ENCODE data around the gene SEMA3B.

SEMA3B gene

GRCh38 chr3:50292159-50293078 is 23.5 kb downstream of the SEMA3B start, which contains the start of gene IFRD2:
TSS of gene IFRD2 (minus strand) at chr3:50292429. CDS start at chr3:50292274, 155 bp downstream.
- in situ Hi-C loops (cut with MboI; ENCODE audit: low sequenced_read_pairs), result no loop called here

- in situ Hi-C loops (cut with MboI; ENCODE audit: low sequenced_read_pairs), result no loop called here
Measured at GRCh38 chr3:50293079-50293801, 24.3 kb downstream of the SEMA3B start.

GRCh38 chr3:50294089-50294488 is 25.1 kb downstream of the SEMA3B start:
- in situ Hi-C loops (cut with MboI; ENCODE audit: low sequenced_read_pairs), result no loop called here

- in situ Hi-C loops (cut with MboI; ENCODE audit: low sequenced_read_pairs), result no loop called here
Measured at GRCh38 chr3:50294492-50295403, 25.8 kb downstream of the SEMA3B start.

- in situ Hi-C loops (cut with MboI; ENCODE audit: low sequenced_read_pairs), result no loop called here
Measured at GRCh38 chr3:50295553-50296431, 26.8 kb downstream of the SEMA3B start.

- in situ Hi-C loops (cut with MboI; ENCODE audit: low sequenced_read_pairs), result no loop called here
Measured at GRCh38 chr3:50296721-50297383, 27.9 kb downstream of the SEMA3B start.

GRCh38 chr3:50297384-50297775 is 28.4 kb downstream of the SEMA3B start:
- in situ Hi-C loops (cut with MboI; ENCODE audit: low sequenced_read_pairs), result no loop called here

GRCh38 chr3:50297896-50298725 is 29.2 kb downstream of the SEMA3B start:
- in situ Hi-C loops (cut with MboI; ENCODE audit: low sequenced_read_pairs), result no loop called here

GRCh38 chr3:50298836-50299637 is 30.1 kb downstream of the SEMA3B start, which contains the start of the genes HYAL3 and NAA80:
TSS of gene HYAL3 (minus strand) at chr3:50299405. CDS start at chr3:50295602, 3,803 bp downstream.
TSS of gene NAA80 (minus strand) at chr3:50299405. CDS start at chr3:50297463, 1,942 bp downstream.
- in situ Hi-C loops (cut with MboI; ENCODE audit: low sequenced_read_pairs), result no loop called here

GRCh38 chr3:50299638-50299928 is 30.6 kb downstream of the SEMA3B start:
- in situ Hi-C loops (cut with MboI; ENCODE audit: low sequenced_read_pairs), result no loop called here

GRCh38 chr3:50299929-50300680 is 31.2 kb downstream of the SEMA3B start:
- in situ Hi-C loops (cut with MboI; ENCODE audit: low sequenced_read_pairs), result no loop called here

- in situ Hi-C loops (cut with MboI; ENCODE audit: low sequenced_read_pairs), result no loop called here
Measured at GRCh38 chr3:50300681-50301254, 31.8 kb downstream of the SEMA3B start.

GRCh38 chr3:50302095-50303012 is 33.4 kb downstream of the SEMA3B start:
- in situ Hi-C loops (cut with MboI; ENCODE audit: low sequenced_read_pairs), result no loop called here

- in situ Hi-C loops (cut with MboI; ENCODE audit: low sequenced_read_pairs), result no loop called here
Measured at GRCh38 chr3:50303013-50303815, 34.3 kb downstream of the SEMA3B start, which contains the start of gene HYAL1. TSS of gene HYAL1 (minus strand) at chr3:50303574. CDS start at chr3:50302956, 618 bp downstream.

- in situ Hi-C loops (cut with MboI; ENCODE audit: low sequenced_read_pairs), result no loop called here
Measured at GRCh38 chr3:50304601-50305000, 35.7 kb downstream of the SEMA3B start.
